ENCODE measurements around the gene LAMC1. TPM values are rescaled to one million over a fixed set of nuclear protein-coding genes. Genes with fewer than 3 reads are reported as not detected.
A peak's percentile ranks its signal among the peaks of the same experiment; 100 is the strongest.

LAMC1 gene
- total and polyA plus RNA-seq, 10 of the 15 experiments (the other 5 are each of a cell fraction or from before 2014, with no cell fraction given): 4.6 to 51.4 (median 25.6) TPM

DNA sequence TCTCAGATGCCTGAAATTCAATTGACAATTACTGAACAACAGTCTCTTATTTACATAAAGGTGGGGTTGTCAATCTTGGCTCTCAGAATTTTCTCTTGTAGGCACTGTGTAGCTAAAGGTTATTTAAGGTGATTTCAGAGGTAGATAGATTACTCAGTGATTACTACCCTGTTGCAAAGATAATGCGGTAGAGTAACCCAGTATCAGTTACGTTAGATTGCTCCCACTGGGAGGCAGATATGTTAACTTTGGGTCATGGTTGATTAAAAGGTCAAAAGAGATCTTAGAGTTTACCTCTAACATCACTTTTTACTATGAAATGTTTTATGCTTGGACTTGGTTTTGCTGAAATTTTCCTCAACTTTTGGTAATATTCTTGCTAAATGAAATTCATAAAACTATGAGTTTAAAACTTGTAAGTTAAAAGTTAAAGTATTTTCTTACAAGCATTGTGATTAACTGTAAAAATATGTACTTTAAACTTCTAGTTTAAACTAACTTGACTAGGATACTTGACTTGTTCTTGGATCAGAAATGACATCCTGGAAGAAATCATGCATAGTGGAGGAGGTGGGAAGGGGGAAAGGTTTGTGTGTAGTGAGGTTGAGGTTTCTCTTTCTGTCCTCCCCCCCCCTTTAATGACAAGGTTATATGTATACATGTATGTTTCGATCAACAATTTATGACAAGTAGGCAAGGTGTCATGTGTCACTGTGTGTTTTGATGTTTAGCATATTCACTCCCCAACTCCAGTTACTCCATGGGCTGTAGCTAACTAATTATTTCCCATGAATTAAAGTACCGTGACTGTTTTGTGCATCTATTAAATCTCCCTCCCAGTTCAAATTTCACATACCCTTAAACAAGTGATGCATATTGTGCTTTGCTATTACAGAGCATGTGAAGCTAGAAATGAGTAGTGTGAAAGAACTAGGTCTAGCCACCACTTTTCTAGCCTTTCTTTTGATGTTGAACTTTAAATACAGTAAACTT, 2.9 kb downstream of the LAMC1 start (continued):
- TF ChIP-seq, protein P1, sequence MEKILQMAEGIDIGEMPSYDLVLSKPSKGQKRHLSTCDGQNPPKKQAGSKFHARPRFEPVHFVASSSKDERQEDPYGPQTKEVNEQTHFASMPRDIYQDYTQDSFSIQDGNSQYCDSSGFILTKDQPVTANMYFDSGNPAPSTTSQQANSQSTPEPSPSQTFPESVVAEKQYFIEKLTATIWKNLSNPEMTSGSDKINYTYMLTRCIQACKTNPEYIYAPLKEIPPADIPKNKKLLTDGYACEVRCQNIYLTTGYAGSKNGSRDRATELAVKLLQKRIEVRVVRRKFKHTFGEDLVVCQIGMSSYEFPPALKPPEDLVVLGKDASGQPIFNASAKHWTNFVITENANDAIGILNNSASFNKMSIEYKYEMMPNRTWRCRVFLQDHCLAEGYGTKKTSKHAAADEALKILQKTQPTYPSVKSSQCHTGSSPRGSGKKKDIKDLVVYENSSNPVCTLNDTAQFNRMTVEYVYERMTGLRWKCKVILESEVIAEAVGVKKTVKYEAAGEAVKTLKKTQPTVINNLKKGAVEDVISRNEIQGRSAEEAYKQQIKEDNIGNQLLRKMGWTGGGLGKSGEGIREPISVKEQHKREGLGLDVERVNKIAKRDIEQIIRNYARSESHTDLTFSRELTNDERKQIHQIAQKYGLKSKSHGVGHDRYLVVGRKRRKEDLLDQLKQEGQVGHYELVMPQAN (conservative IDR thresholded peaks at IDR 0.05): no peak
- TF ChIP-seq SRF (IDR thresholded peaks at IDR 0.05; ENCODE audit: low read depth in 2 of 2, low read length in 2 of 2) (no peak), SMC3 (IDR thresholded peaks at IDR 0.05; ENCODE audit: borderline replicate concordance, low read length) (no peak), EGR1 (IDR thresholded peaks at IDR 0.05; ENCODE audit: borderline replicate concordance in 1 of 2, low read depth in 2 of 2, low read length in 2 of 2) (no peak), GABPA (IDR thresholded peaks at IDR 0.05; ENCODE audit: low read depth) (no peak), SIX5 (IDR thresholded peaks at IDR 0.05; ENCODE audit: low read depth, low read length, severe bottlenecking) (no peak), BRCA1 (IDR thresholded peaks at IDR 0.05; ENCODE audit: low read depth, low read length) (no peak), RCOR1 (conservative IDR thresholded peaks at IDR 0.05; ENCODE audit: low read depth, low read length) (no peak), NFIC (IDR thresholded peaks at IDR 0.05; ENCODE audit: low read depth, low read length) (peak; percentile 38), DPF2 (IDR thresholded peaks at IDR 0.05) (0 out of 2 replicates have a peak, but pooled peaks have one; percentile 22), ZNF274 (IDR thresholded peaks at IDR 0.05; ENCODE audit: insufficient read depth, insufficient read length) (no peak), PAX5 (IDR thresholded peaks at IDR 0.05; ENCODE audit: borderline replicate concordance, low read depth, low read length) (peak; percentile 32; the same call in 1 of the 2 replicates), JUNB (IDR thresholded peaks at IDR 0.05) (peak; percentile 80), ETV6 (conservative IDR thresholded peaks at IDR 0.05 in 1 of 2, IDR thresholded peaks at IDR 0.05 in 1 of 2; ENCODE audit: borderline replicate concordance in 1 of 2, low read depth in 1 of 2) (no peak), NBN (IDR thresholded peaks at IDR 0.05) (no peak), ZNF24 (IDR thresholded peaks at IDR 0.05) (peak; percentile 96), MYC (IDR thresholded peaks at IDR 0.05; ENCODE audit: insufficient read depth, insufficient read length, insufficient replicate concordance, low read length, severe bottlenecking) (no peak)
- TF ChIP-seq, protein P2, sequence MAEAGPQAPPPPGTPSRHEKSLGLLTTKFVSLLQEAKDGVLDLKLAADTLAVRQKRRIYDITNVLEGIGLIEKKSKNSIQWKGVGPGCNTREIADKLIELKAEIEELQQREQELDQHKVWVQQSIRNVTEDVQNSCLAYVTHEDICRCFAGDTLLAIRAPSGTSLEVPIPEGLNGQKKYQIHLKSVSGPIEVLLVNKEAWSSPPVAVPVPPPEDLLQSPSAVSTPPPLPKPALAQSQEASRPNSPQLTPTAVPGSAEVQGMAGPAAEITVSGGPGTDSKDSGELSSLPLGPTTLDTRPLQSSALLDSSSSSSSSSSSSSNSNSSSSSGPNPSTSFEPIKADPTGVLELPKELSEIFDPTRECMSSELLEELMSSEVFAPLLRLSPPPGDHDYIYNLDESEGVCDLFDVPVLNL (IDR thresholded peaks at IDR 0.05; ENCODE audit: low read depth, low read length): no peak
- TF ChIP-seq, protein P3, sequence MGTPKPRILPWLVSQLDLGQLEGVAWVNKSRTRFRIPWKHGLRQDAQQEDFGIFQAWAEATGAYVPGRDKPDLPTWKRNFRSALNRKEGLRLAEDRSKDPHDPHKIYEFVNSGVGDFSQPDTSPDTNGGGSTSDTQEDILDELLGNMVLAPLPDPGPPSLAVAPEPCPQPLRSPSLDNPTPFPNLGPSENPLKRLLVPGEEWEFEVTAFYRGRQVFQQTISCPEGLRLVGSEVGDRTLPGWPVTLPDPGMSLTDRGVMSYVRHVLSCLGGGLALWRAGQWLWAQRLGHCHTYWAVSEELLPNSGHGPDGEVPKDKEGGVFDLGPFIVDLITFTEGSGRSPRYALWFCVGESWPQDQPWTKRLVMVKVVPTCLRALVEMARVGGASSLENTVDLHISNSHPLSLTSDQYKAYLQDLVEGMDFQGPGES (IDR thresholded peaks at IDR 0.05): no peak
- TF ChIP-seq, protein P4, sequence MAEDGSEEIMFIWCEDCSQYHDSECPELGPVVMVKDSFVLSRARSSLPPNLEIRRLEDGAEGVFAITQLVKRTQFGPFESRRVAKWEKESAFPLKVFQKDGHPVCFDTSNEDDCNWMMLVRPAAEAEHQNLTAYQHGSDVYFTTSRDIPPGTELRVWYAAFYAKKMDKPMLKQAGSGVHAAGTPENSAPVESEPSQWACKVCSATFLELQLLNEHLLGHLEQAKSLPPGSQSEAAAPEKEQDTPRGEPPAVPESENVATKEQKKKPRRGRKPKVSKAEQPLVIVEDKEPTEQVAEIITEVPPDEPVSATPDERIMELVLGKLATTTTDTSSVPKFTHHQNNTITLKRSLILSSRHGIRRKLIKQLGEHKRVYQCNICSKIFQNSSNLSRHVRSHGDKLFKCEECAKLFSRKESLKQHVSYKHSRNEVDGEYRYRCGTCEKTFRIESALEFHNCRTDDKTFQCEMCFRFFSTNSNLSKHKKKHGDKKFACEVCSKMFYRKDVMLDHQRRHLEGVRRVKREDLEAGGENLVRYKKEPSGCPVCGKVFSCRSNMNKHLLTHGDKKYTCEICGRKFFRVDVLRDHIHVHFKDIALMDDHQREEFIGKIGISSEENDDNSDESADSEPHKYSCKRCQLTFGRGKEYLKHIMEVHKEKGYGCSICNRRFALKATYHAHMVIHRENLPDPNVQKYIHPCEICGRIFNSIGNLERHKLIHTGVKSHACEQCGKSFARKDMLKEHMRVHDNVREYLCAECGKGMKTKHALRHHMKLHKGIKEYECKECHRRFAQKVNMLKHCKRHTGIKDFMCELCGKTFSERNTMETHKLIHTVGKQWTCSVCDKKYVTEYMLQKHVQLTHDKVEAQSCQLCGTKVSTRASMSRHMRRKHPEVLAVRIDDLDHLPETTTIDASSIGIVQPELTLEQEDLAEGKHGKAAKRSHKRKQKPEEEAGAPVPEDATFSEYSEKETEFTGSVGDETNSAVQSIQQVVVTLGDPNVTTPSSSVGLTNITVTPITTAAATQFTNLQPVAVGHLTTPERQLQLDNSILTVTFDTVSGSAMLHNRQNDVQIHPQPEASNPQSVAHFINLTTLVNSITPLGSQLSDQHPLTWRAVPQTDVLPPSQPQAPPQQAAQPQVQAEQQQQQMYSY (CRISPR knock-in tag; IDR thresholded peaks at IDR 0.05): no peak
- TF ChIP-seq, protein P5, sequence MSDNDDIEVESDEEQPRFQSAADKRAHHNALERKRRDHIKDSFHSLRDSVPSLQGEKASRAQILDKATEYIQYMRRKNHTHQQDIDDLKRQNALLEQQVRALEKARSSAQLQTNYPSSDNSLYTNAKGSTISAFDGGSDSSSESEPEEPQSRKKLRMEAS (IDR thresholded peaks at IDR 0.05; ENCODE audit: low read depth, low read length): no peak
